Peyer's patch (tissue), 4 donors: Measurements from ENCODE around the gene ARHGAP22. TPM values are rescaled to one million over a fixed set of nuclear protein-coding genes. Genes with fewer than 3 reads are reported as not detected.

Experiments used
- DNase-seq, 3 donors: peaks; one replicate each; pipeline ENCODE4 v3.0.0-alpha.2; 2017 to 2019
- H3K27ac ChIP-seq, 4 donors: fragments of 200-600 bp; sonication (generic); one replicate each; pipeline ENCODE4 v1.5.1; 2016 to 2019
- H3K27me3 ChIP-seq, 2 donors: fragments of 200-600 bp; sonication (generic); one replicate each; pipeline ENCODE4 v1.5.1; 2019
- H3K36me3 ChIP-seq, 3 donors: fragments of 200-600 bp; sonication (generic); one replicate each; pipeline ENCODE4 v1.5.1; 2016 to 2019
- H3K4me1 ChIP-seq, 4 donors: fragments of 200-600 bp; sonication (generic); one replicate each; pipeline ENCODE4 v1.5.1; 2016 to 2019
- H3K4me3 ChIP-seq, 4 donors: fragments of 200-600 bp; sonication (generic); 1 replicate in 3 of 4; 2 replicates in 1 of 4; pipeline ENCODE4 v1.5.1; 2016 to 2019; ENCODE audit warnings: mild to moderate bottlenecking in 1 of 4
- H3K9me3 ChIP-seq, 4 donors: fragments of 200-600 bp; sonication (generic); one replicate each; pipeline ENCODE4 v1.5.1; 2016 to 2019; ENCODE audit warnings: mild to moderate bottlenecking in 1 of 4
- POLR2A ChIP-seq, 2 donors: fragments of 450-650 bp; IDR thresholded peaks; one replicate each; pipeline ENCODE4 v1.5.1; 2017; ENCODE audit warnings: antibody characterized with exemption in 2 of 2, mild to moderate bottlenecking in 2 of 2, moderate library complexity in 2 of 2
- total RNA-seq, 4 donors: library from RNA; depleted of rRNA; stranded (reverse); fragments of >200 nt; gene quantifications; one replicate each; pipeline ENCODE4 v1.1.0, GENCODE V29; 2016
- TF ChIP-seq, protein P1 (sequence below), 6 experiments: fragments of 450-650 bp in 4 of 6; fragments of 200-600 bp in 2 of 6; sonication (generic) in 1 of 6; IDR thresholded peaks; one replicate each; pipeline ENCODE4 v1.5.1; 2017 to 2019; ENCODE audit warnings: antibody characterized with exemption in 6 of 6, mild to moderate bottlenecking in 3 of 6, moderate library complexity in 1 of 6

Gene ARHGAP22
- total RNA-seq, 4 donors from 2014 or later, result 1.9 to 10.7 (median 8.3) TPM; not detected in 1

DNA sequence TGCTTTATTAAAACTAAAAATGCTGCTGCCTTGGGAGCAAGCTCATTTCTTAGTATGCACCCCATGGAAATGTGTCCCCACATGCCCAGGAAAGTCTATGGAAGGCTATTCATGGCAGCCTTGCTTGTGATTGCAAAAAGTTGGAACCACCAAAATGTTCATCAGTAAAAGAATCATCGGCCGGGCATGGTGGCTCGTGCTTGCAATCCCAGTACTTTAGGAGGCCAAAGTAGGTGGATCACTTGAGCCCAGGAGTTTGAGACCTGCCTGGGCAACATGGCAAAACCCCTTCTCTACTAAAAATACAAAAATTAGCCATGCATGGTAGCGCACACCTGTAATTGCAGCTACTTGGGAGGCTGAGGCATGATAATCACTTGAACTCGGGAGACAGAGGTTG is 79.8 kb downstream of the ARHGAP22 start:
- DNase-seq, result peak in 1 of 3 donors; percentile 13
- TF ChIP-seq, protein P1, sequence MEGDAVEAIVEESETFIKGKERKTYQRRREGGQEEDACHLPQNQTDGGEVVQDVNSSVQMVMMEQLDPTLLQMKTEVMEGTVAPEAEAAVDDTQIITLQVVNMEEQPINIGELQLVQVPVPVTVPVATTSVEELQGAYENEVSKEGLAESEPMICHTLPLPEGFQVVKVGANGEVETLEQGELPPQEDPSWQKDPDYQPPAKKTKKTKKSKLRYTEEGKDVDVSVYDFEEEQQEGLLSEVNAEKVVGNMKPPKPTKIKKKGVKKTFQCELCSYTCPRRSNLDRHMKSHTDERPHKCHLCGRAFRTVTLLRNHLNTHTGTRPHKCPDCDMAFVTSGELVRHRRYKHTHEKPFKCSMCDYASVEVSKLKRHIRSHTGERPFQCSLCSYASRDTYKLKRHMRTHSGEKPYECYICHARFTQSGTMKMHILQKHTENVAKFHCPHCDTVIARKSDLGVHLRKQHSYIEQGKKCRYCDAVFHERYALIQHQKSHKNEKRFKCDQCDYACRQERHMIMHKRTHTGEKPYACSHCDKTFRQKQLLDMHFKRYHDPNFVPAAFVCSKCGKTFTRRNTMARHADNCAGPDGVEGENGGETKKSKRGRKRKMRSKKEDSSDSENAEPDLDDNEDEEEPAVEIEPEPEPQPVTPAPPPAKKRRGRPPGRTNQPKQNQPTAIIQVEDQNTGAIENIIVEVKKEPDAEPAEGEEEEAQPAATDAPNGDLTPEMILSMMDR (IDR thresholded peaks at IDR 0.05), result no peak
- TF ChIP-seq POLR2A (IDR thresholded peaks at IDR 0.05), result no peak
- Histone ChIP-seq H3K4me1 (peaks cover 0 to 11% (median 4%) of the 10 kb centered on the region in 4 donors), H3K9me3 (no peaks in the 10 kb centered on the region), H3K36me3 (no peaks in the 10 kb centered on the region), H3K4me3 (no peak overlapping the region), H3K27ac (no peak overlapping the region), H3K27me3 (peaks cover 0 to 4% of the 10 kb centered on the region in 2 donors)

DNA sequence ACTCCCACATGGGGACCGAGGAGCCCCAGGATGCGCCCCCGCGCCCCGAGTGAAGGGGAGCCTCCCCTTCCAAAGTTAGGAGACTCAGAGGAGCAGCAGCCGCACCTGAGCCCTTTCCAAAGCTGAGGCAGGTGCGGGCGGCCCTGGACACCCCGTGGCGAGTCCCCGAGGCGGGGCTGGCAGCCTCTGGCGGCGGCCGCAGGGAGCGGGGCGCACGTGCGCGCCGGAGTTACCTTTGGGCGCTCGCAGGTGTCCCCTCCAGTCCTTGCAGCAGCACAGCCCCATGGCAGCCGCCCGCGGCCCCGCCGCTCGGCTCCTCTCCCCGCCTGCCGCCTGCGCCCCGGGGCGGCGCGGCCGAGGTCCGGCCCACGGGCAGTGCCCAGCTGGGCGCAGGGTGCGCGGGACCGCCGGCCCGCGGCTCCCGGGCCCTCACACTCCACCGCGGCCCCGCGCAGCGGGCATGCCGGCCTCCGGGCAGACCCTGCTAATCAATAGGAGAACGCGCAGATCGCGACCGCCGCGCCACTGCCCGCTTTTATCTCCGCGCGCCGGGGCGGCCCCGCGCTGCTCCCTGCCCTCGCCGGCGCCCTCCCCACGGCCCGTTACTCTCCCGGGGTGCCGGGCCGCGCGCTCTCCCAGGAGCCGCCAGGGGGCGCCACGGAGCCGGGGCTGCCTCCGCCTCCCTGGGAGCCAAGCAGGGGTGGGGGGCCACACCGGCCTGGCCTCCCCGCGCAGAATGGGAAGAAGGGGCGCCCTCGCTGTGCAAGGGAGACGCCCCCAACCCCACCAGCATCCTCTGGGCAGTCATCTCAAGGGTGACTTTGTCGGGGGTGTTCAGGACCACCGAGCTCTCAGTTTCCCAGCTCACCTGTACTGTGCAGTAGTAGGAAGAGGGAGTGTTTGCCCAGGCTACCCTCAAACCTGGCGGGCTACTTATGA is 80.8 kb downstream of the ARHGAP22 start:
- peaks cover 0 to 4% of the 10 kb centered on the region in 2 donors for H3K27me3 ChIP-seq
- peaks cover 0 to 11% (median 4%) of the 10 kb centered on the region in 4 donors for H3K4me1 ChIP-seq
- H3K9me3 ChIP-seq, result no peaks in the 10 kb centered on the region
- no peak for DNase-seq
- no peaks in the 10 kb centered on the region for H3K36me3 ChIP-seq
- peak overlapping the region in 3 of 4 donors; percentile 38 to 47 (median 41) for H3K4me3 ChIP-seq
- no peak for TF ChIP-seq POLR2A (IDR thresholded peaks at IDR 0.05)
- TF ChIP-seq, protein P1 (IDR thresholded peaks at IDR 0.05), result peak in 2 of 6 experiments; percentile 1 to 17
- H3K27ac ChIP-seq, result no peak overlapping the region

DNA sequence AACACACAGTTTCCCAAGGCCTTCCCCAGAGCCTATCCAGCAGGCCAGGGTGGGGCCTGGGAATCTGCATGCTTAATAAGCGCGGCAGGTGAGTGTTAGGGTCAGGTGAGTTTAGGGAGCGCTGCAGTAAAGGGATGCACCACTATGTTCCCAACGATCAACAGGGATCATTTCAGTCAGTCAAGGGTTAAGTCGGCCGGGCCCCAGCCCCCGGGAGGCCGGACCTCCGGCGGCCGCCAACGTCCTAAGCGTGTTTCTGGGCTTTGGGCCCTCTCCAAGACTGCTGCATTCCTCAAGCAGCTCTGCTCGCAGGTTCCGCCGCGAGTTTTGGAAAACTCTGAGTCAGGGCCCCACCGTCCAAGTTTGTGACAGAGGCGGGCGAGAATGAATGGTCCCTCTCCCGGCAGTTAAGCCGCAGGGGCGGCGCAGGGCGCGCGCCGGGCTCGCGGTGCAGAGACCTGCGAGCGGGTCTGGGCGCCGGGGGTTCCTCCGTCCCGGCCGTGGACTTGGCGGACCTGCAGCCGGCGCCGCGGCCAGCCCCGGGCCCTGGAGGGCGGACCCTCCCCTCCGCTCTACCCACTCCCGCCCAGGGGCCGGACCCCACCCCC is 81.6 kb downstream of the ARHGAP22 start:
- Histone ChIP-seq H3K27me3 (peaks cover 0 to 4% of the 10 kb centered on the region in 2 donors), H3K9me3 (no peaks in the 10 kb centered on the region), H3K4me3 (peak overlapping the region in 3 of 4 donors; percentile 38 to 47 (median 41)), H3K4me1 (peaks cover 0 to 11% (median 4%) of the 10 kb centered on the region in 4 donors), H3K36me3 (no peaks in the 10 kb centered on the region), H3K27ac (no peak overlapping the region)
- no peak for TF ChIP-seq POLR2A (IDR thresholded peaks at IDR 0.05)
- TF ChIP-seq, protein P1 (IDR thresholded peaks at IDR 0.05), result no peak
- peak in 1 of 3 donors; percentile 38 for DNase-seq

DNA sequence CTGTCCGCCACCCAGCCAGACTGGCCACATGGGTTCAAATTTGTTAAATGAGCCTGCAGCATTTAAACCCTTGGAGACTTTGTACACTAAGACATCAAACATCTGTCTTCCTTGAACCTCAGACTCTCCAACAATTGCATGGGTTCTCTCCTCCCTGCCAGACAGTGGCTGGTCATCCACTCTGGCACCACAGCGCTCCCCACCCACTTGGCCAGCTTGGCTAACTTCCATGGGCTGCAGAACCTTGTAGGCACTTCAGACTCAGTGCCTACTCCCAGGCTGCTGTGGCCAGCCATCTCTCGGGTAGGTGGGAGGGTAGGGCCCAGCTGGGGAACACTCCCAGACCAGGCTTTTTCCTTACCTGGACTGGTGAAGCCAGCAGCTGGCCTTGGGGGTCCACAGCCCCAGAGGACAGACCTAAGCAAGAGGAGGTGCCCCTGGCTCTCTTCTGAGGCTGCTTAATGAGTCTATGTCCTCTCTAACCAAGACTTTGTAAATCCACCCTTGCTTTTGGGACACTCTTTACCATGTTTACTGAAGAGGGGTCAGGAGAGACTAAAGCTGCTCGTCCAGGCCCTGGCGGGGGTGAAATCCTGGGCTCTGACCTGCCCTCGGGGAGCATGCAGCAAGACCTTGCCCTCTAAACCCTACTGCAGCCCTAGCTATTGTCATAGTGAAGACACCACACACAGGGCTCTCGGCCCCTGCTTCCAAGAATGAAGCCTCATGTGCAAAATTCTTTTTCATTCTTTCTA is 82.7 kb downstream of the ARHGAP22 start:
- no peaks in the 10 kb centered on the region for H3K36me3 ChIP-seq
- peaks cover 0 to 11% (median 4%) of the 10 kb centered on the region in 4 donors for H3K4me1 ChIP-seq
- H3K4me3 ChIP-seq, result no peak overlapping the region
- H3K27me3 ChIP-seq, result peaks cover 0 to 4% of the 10 kb centered on the region in 2 donors
- no peak for DNase-seq
- H3K27ac ChIP-seq, result no peak overlapping the region
- no peak for TF ChIP-seq POLR2A (IDR thresholded peaks at IDR 0.05)
- TF ChIP-seq, protein P1 (IDR thresholded peaks at IDR 0.05), result no peak
- H3K9me3 ChIP-seq, result no peaks in the 10 kb centered on the region

DNA sequence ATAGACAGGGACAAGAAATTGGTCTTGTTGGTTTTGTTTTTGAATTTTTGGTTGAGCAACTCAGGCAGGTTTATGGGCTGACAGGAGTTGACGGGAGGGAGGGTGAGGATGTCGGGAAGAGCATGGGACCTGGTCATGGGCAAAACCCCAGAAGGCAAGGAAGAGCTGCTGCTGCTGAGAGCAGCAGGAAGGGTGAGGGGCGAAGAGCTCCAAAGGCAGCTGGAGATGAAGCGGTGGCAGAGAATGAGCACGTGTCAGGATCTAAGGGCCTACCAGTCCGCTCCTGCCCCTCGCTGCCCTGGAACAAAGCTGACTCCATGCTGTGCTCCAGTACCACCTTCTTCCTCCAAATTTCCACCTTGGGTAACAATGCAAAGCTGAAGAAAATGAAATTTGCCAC is 84.3 kb downstream of the ARHGAP22 start:
- DNase-seq, result peak in 1 of 3 donors; percentile 8
- peaks cover 0 to 11% (median 4%) of the 10 kb centered on the region in 4 donors for H3K4me1 ChIP-seq
- no peaks in the 10 kb centered on the region for H3K9me3 ChIP-seq
- H3K27me3 ChIP-seq, result peaks cover 0 to 4% of the 10 kb centered on the region in 2 donors
- H3K27ac ChIP-seq, result no peak overlapping the region
- no peaks in the 10 kb centered on the region for H3K36me3 ChIP-seq
- H3K4me3 ChIP-seq, result no peak overlapping the region
- TF ChIP-seq, protein P1 (IDR thresholded peaks at IDR 0.05), result no peak
- TF ChIP-seq POLR2A (IDR thresholded peaks at IDR 0.05), result no peak
